ENCODE results near the gene LDOC1. TPM values are rescaled to one million over a fixed set of nuclear protein-coding genes. Genes with fewer than 3 reads are reported as not detected.
A peak's percentile ranks its signal among the peaks of the same experiment; 100 is the strongest.
"Not testable (repeated sequence)": the region's sequence is repeated elsewhere in the genome, so short reads cannot be mapped to it uniquely, and the experiment has no call there.

LDOC1 gene
- total RNA-seq = 100 to 1,000 TPM; 136 to 137 TPM
- 100 to 1,000 TPM; 238 to 250 TPM for polyA plus RNA-seq
- long read RNA-seq, donor 1, transcript LDOC1-201 (1 exons, 1,381 nt) = major isoform, 130 of 134 reads
- long read RNA-seq, donor 1, partial matches to known transcripts = 0 of 134 reads
- long read RNA-seq, donor 1, other reads (novel, unspliced or antisense) = 2 of 134 reads
- long read RNA-seq, donor 2, transcript LDOC1-201 (1 exons, 1,381 nt) = major isoform, 72 of 74 reads
- long read RNA-seq, donor 2, partial matches to known transcripts = 0 of 74 reads
- long read RNA-seq, donor 2, other reads (novel, unspliced or antisense) = 1 of 74 reads

DNA sequence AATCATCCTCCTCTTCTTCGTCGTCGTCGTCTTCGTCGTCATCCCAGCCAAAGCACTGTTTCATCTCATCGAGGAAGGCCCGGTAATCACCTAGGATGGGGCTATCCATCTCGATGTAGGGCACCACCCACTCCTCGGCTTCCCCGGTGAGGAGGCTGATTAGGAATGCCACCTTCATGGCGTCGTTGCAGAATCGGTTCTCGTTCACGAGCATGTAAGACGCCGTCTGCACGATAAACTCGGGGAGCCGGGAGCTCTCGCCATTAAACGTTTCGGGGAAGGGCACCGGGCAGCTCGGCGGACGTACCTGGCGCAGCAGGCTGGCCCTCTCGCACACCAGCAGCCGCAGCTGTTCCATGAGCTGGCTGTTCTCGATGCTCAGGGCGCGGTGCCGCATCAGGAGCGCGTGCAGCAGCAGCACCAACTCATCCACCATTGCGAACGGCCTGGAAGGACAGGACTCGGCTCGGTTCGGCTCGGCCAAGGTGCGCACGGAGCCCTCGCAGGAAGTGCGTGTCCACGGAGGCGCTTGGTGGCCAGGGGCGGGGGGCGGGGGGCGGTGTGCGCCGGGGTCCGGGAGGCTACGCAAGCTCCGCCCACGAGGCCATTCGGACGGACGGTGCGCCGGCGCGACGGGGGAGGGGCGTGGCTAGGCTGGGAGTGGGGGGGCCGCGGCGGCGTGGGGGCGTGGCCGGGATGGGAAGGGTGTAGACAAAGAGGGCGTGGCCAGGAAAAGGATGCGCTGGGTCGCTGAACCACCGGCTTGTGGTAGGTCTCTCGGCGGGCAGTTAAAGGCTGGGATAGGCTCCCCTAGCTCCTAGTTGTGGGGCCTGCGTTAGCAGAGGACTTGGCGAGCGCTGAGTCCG is at the start of gene LDOC1:
TSS of gene LDOC1 (minus strand) at position 544 of the 866 bp plus-strand sequence. CDS start at position 436, 108 bp downstream.
- H3K9me3 ChIP-seq (ENCODE audit: control insufficient read depth, low read length) = no peaks in the 10 kb centered on the region
- no peaks in the 10 kb centered on the region for H3K27me3 ChIP-seq (ENCODE audit: control insufficient read depth in 1 of 2, insufficient read depth in 2 of 2, low read length in 1 of 2)
- H3K4me1 ChIP-seq (ENCODE audit: control insufficient read depth in 1 of 2, insufficient read depth in 2 of 2, low read length in 2 of 2) = peaks cover 0 to 3% of the 10 kb centered on the region in 2 donors
- peak within 1 kb of the TSS; percentile 66 to 68 for H3K4me3 ChIP-seq (ENCODE audit: low read length in 2 of 2)
- 1 to 27% methylated on average over 74 to 83 of the region's 83 CpGs for WGBS, 2 donors
- peak; percentile 85 to 93 for DNase-seq
- H3K36me3 ChIP-seq (ENCODE audit: control insufficient read depth in 1 of 2, insufficient read depth in 2 of 2, low read length in 1 of 2) = no peaks in the 10 kb centered on the region
- H3K27ac ChIP-seq (ENCODE audit: low read depth in 1 of 2, low read length in 2 of 2) = peak within 1 kb of the TSS in 1 of 2 donors; percentile 82
- ATAC-seq (ENCODE audit: low FRiP score) = peak; percentile 91
- intact Hi-C loops (cut with DNase I) = no loop called here

DNA sequence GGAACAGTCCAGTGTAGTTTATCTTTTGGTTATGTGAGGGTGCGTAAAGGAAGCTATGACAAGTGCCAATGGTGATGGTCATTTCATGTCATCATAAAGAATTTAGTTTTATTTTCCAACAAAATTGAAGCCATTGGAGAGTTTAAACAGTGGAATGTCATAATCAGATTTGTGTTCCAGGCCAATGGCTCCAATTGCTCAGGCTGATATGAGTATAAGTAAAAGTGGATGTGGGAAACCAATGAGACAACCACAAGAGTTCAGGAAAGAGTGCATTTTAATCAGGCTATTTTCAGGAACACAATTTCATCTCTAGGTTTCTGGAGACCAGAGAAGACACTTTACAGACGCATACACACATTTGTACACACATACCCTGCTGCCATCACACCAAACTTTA is 44.7 kb upstream of the LDOC1 start:
- Histone ChIP-seq H3K9me3 (ENCODE audit: control insufficient read depth, low read length) (no peaks in the 10 kb centered on the region), H3K36me3 (ENCODE audit: control insufficient read depth in 1 of 2, insufficient read depth in 2 of 2, low read length in 1 of 2) (no peaks in the 10 kb centered on the region), H3K4me1 (ENCODE audit: control insufficient read depth in 1 of 2, insufficient read depth in 2 of 2, low read length in 2 of 2) (peaks cover 0 to 2% of the 10 kb centered on the region in 2 donors), H3K27me3 (ENCODE audit: control insufficient read depth in 1 of 2, insufficient read depth in 2 of 2, low read length in 1 of 2) (no peaks in the 10 kb centered on the region), H3K27ac (ENCODE audit: low read depth in 1 of 2, low read length in 2 of 2) (no peak overlapping the region), H3K4me3 (ENCODE audit: low read length in 2 of 2) (no peak overlapping the region)
- ATAC-seq (ENCODE audit: low FRiP score) (no peak), DNase-seq (no peak)
- WGBS, 2 donors = 87 to 92% methylated on average over 2 of the region's 2 CpGs
- intact Hi-C loops (cut with DNase I) = no loop called here

DNA sequence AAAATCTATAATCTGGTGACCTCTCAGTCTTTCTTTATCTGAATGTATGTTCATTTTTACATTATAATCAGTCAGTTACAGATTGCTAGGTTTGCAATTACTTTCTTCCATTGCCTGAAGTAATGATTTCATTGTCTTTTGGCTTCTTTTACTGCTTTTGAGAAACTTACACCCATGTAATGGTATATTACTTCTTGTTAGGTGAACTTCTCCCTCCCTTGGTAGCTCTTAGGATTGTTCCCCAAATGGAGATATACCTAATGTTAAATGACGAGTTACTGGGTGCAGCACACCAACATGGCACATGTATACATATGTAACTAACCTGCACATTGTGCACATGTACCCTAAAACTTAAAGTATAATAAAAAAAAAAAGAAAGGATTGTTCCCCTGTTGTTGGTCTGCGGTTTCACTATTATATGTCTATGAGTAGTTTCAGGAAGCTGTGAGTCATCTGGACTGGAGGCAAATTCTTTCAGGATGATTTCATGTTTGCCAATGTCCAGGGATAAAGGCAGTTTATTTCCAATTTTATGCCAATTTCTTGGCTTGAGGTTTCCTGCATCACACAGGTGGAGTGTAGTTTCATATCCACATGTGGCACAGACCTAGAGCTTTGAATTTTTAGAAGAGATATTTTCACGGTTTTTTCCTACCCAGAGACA is 43.5 kb upstream of the LDOC1 start:
- H3K27me3 ChIP-seq (ENCODE audit: control insufficient read depth in 1 of 2, insufficient read depth in 2 of 2, low read length in 1 of 2) = no peaks in the 10 kb centered on the region
- no peak overlapping the region for H3K4me3 ChIP-seq (ENCODE audit: low read length in 2 of 2)
- H3K9me3 ChIP-seq (ENCODE audit: control insufficient read depth, low read length) = no peaks in the 10 kb centered on the region
- ATAC-seq (ENCODE audit: low FRiP score) (no peak), DNase-seq (no peak)
- H3K4me1 ChIP-seq (ENCODE audit: control insufficient read depth in 1 of 2, insufficient read depth in 2 of 2, low read length in 2 of 2) = peaks cover 0 to 2% of the 10 kb centered on the region in 2 donors
- no peaks in the 10 kb centered on the region for H3K36me3 ChIP-seq (ENCODE audit: control insufficient read depth in 1 of 2, insufficient read depth in 2 of 2, low read length in 1 of 2)
- 52 to 59% methylated on average over 3 of the region's 3 CpGs for WGBS, 2 donors
- intact Hi-C loops (cut with DNase I) = no loop called here
- H3K27ac ChIP-seq (ENCODE audit: low read depth in 1 of 2, low read length in 2 of 2) = no peak overlapping the region

DNA sequence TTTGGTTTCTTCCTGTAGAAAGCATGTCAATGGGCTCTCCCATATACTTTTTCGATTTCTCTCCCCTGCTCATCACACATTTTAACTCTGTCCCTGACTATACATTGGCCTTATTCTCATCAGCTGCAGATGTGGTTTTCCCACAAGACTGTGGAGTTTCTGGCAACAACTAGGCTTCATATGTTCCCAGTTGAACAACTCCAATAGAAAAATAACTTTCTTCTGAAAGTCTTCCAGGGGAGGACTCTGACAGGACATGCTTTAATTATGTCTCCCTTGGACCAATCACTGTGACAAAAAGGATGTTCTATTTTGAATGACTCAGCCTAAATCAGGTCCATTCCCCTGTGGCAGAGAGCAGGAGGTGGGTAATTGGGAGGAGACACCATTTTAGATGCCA is 37.3 kb upstream of the LDOC1 start:
- DNase-seq (no peak), ATAC-seq (ENCODE audit: low FRiP score) (no peak)
- Histone ChIP-seq H3K4me3 (ENCODE audit: low read length in 2 of 2) (no peak overlapping the region), H3K27ac (ENCODE audit: low read depth in 1 of 2, low read length in 2 of 2) (no peak overlapping the region), H3K4me1 (ENCODE audit: control insufficient read depth in 1 of 2, insufficient read depth in 2 of 2, low read length in 2 of 2) (no peaks in the 10 kb centered on the region), H3K27me3 (ENCODE audit: control insufficient read depth in 1 of 2, insufficient read depth in 2 of 2, low read length in 1 of 2) (no peaks in the 10 kb centered on the region), H3K9me3 (ENCODE audit: control insufficient read depth, low read length) (no peaks in the 10 kb centered on the region), H3K36me3 (ENCODE audit: control insufficient read depth in 1 of 2, insufficient read depth in 2 of 2, low read length in 1 of 2) (no peaks in the 10 kb centered on the region)
- intact Hi-C loops (cut with DNase I) = no loop called here
- WGBS, 2 donors = 70 to 100% methylated on average over 1 of the region's 1 CpG

GRCh38 chrX:141201962-141202361 is 25.0 kb upstream of the LDOC1 start:
- intact Hi-C loops (cut with DNase I) = no loop called here
- H3K9me3 ChIP-seq (ENCODE audit: control insufficient read depth, low read length) = no peaks in the 10 kb centered on the region
- H3K27ac ChIP-seq (ENCODE audit: low read depth in 1 of 2, low read length in 2 of 2) = no peak overlapping the region
- no peaks in the 10 kb centered on the region for H3K4me1 ChIP-seq (ENCODE audit: control insufficient read depth in 1 of 2, insufficient read depth in 2 of 2, low read length in 2 of 2)
- ATAC-seq (ENCODE audit: low FRiP score) (no peak), DNase-seq (no peak)
- WGBS, 2 donors = 88 to 98% methylated on average over 3 of the region's 3 CpGs
- no peak overlapping the region for H3K4me3 ChIP-seq (ENCODE audit: low read length in 2 of 2)
- no peaks in the 10 kb centered on the region for H3K27me3 ChIP-seq (ENCODE audit: control insufficient read depth in 1 of 2, insufficient read depth in 2 of 2, low read length in 1 of 2)
- H3K36me3 ChIP-seq (ENCODE audit: control insufficient read depth in 1 of 2, insufficient read depth in 2 of 2, low read length in 1 of 2) = no peaks in the 10 kb centered on the region

- intact Hi-C loops (cut with DNase I); H3K36me3 ChIP-seq (ENCODE audit: control insufficient read depth in 1 of 2, insufficient read depth in 2 of 2, low read length in 1 of 2); H3K4me3 ChIP-seq (ENCODE audit: low read length in 2 of 2); ATAC-seq (ENCODE audit: low FRiP score); H3K27me3 ChIP-seq (ENCODE audit: control insufficient read depth in 1 of 2, insufficient read depth in 2 of 2, low read length in 1 of 2); H3K4me1 ChIP-seq (ENCODE audit: control insufficient read depth in 1 of 2, insufficient read depth in 2 of 2, low read length in 2 of 2); H3K27ac ChIP-seq (ENCODE audit: low read depth in 1 of 2, low read length in 2 of 2); DNase-seq; H3K9me3 ChIP-seq (ENCODE audit: control insufficient read depth, low read length): not testable (repeated sequence)
- 96 to 97% methylated on average over 17 to 24 of the region's 24 CpGs for WGBS, 2 donors
These were observed 11.6 kb upstream of the LDOC1 start for GRCh38 chrX:141188573-141188972.

DNA sequence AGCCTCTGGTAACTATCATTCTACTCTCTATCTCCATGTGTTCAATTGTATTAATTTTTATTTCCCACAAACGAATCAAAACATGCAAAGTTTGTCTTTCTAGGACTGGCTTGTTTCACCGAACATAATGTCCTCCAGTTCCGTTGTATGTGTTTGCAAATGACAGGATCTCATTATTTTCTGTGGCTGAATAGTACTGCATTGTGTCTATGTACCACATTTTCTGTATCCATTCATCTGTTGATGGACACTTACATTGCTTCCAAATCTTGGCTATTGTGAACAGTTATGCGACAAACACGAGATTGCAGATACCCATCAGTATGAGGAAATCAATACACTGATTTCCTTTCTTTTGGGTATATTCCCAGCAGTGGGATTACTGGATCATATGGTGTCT is 8.4 kb upstream of the LDOC1 start:
- WGBS, 2 donors = 88 to 93% methylated on average over 5 of the region's 5 CpGs
- no peak for ATAC-seq (ENCODE audit: low FRiP score)
- no peak for DNase-seq
- H3K4me3 ChIP-seq (ENCODE audit: low read length in 2 of 2) = no peak overlapping the region
- H3K27me3 ChIP-seq (ENCODE audit: control insufficient read depth in 1 of 2, insufficient read depth in 2 of 2, low read length in 1 of 2) = no peaks in the 10 kb centered on the region
- no peaks in the 10 kb centered on the region for H3K4me1 ChIP-seq (ENCODE audit: control insufficient read depth in 1 of 2, insufficient read depth in 2 of 2, low read length in 2 of 2)
- intact Hi-C loops (cut with DNase I) = no loop called here
- no peak overlapping the region for H3K27ac ChIP-seq (ENCODE audit: low read depth in 1 of 2, low read length in 2 of 2)
- peaks cover 2% of the 10 kb centered on the region for H3K9me3 ChIP-seq (ENCODE audit: control insufficient read depth, low read length)
- peaks cover 0 to 2% of the 10 kb centered on the region in 2 donors for H3K36me3 ChIP-seq (ENCODE audit: control insufficient read depth in 1 of 2, insufficient read depth in 2 of 2, low read length in 1 of 2)

GRCh38 chrX:141183000-141183399 is 6.1 kb upstream of the LDOC1 start:
- Histone ChIP-seq H3K4me3 (ENCODE audit: low read length in 2 of 2) (no peak overlapping the region), H3K27me3 (ENCODE audit: control insufficient read depth in 1 of 2, insufficient read depth in 2 of 2, low read length in 1 of 2) (no peaks in the 10 kb centered on the region), H3K9me3 (ENCODE audit: control insufficient read depth, low read length) (no peaks in the 10 kb centered on the region), H3K27ac (ENCODE audit: low read depth in 1 of 2, low read length in 2 of 2) (no peak overlapping the region), H3K36me3 (ENCODE audit: control insufficient read depth in 1 of 2, insufficient read depth in 2 of 2, low read length in 1 of 2) (no peaks in the 10 kb centered on the region), H3K4me1 (ENCODE audit: control insufficient read depth in 1 of 2, insufficient read depth in 2 of 2, low read length in 2 of 2) (peaks cover 0 to 2% of the 10 kb centered on the region in 2 donors)
- intact Hi-C loops (cut with DNase I) = no loop called here
- ATAC-seq (ENCODE audit: low FRiP score) (no peak), DNase-seq (no peak)
- 75 to 87% methylated on average over 5 of the region's 5 CpGs for WGBS, 2 donors
